Activated T-cell treated with anti-CD3 and anti-CD28 coated beads, Interleukin-2, amount 50 U/mL, for 24 hours (primary cell): ENCODE measurements around the gene KCNAB2.

ENCODE experiments used
- DNase-seq: peaks from one replicate; pipeline ENCODE4 v3.0.0-alpha.2; 2020
- H3K27ac Mint-ChIP-seq: 2 replicates; pipeline ENCODE4 v1.8.0; 2020; ENCODE audit warnings: mild to moderate bottlenecking, mixed read lengths
- H3K27me3 Mint-ChIP-seq: 2 replicates; pipeline ENCODE4 v1.8.0; 2020; ENCODE audit warnings: mixed read lengths
- H3K36me3 Mint-ChIP-seq: 2 replicates; pipeline ENCODE4 v1.8.0; 2020; ENCODE audit warnings: low read depth, mixed read lengths
- H3K4me1 Mint-ChIP-seq: 2 replicates; pipeline ENCODE4 v1.8.0; 2020; ENCODE audit warnings: low read depth, mixed read lengths
- H3K4me3 Mint-ChIP-seq: 2 replicates; pipeline ENCODE4 v1.8.0; 2020; ENCODE audit warnings: mild to moderate bottlenecking, moderate library complexity, mixed read lengths
- H3K9me3 Mint-ChIP-seq: 2 replicates; pipeline ENCODE4 v1.8.0; 2020; ENCODE audit warnings: mixed read lengths

The KCNAB2 gene

DNA sequence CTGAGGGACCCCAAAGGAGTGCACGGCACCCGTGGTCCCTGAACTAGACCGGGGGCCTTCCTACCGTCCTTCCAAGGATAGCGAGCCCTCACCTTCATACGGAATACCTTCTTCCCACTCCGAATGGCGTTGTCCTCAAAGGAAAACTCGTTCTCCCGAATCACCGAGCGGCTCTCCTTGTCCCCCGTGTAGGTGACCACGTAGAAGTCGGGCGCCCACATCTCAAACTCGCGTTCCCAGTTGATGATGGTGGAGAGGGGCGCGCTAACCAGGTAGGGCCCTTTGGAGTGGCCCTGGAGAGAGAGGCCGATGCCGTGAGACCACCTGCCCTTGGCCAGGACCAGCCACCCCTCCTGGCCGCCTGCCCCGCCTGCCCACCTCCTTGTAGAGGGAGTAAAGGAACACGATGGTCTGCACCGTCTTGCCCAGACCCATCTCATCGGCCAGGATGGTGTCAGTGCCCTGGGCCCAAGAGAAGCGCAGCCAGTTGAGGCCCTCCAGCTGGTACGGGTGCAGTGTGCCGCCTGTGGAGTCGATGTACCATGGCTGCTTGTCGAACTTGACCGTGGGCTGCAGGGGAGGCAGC is 96.4 kb downstream of the KCNAB2 start:
- Mint-ChIP-seq H3K36me3 (no peaks in the 10 kb centered on the region), H3K4me3 (no peak overlapping the region), H3K4me1 (no peaks in the 10 kb centered on the region), H3K27me3 (peaks cover 6% of the 10 kb centered on the region), H3K9me3 (no peaks in the 10 kb centered on the region), H3K27ac (no peak overlapping the region)
- no peak for DNase-seq

DNA sequence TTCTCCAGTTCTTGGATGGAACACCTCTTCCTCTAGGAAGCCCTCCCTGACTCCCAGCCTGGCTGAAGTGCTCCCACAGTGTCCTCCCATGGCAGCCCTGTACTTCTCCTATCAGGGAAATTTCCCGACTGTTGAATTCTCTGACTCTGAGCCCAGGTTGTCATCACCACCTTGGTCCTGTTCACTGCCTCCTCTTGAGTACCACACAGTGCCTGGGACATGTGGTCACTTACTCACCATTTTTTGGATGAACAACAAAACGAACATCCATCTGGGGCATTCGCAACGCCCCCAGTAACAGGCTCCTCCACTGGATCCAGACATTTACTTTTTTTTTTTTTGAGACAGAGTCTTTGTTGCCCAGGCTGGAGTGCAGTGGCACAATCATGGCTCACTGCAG is 97.0 kb downstream of the KCNAB2 start:
- H3K4me3 Mint-ChIP-seq: no peak overlapping the region
- DNase-seq: no peak
- H3K27me3 Mint-ChIP-seq: peaks cover 11% of the 10 kb centered on the region
- H3K27ac Mint-ChIP-seq: no peak overlapping the region
- no peaks in the 10 kb centered on the region for H3K9me3 Mint-ChIP-seq
- no peaks in the 10 kb centered on the region for H3K4me1 Mint-ChIP-seq
- no peaks in the 10 kb centered on the region for H3K36me3 Mint-ChIP-seq

DNA sequence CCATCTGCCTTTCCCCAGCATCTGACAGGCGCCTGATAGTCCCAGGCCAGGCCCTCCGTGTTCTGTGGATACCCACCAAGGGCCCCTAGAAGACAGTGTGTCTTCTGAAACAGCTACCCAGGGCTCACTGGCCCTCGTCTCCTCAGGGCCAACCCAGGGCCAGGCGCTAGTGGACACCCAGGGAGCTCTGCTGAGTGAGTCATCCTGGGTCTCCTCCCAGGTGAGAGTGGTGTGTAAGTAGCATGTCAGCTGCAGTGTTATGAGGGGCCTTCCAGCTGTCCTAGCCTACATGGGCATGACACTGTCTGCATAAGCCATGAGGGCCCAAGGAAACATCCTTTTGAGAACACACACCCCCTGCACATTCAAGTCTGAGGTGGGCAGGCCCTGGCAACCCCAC is 97.7 kb downstream of the KCNAB2 start:
- no peak for DNase-seq
- H3K4me1 Mint-ChIP-seq: peaks cover 4% of the 10 kb centered on the region
- peaks cover 16% of the 10 kb centered on the region for H3K27me3 Mint-ChIP-seq
- H3K4me3 Mint-ChIP-seq: no peak overlapping the region
- H3K27ac Mint-ChIP-seq: no peak overlapping the region
- H3K9me3 Mint-ChIP-seq: no peaks in the 10 kb centered on the region
- no peaks in the 10 kb centered on the region for H3K36me3 Mint-ChIP-seq

DNA sequence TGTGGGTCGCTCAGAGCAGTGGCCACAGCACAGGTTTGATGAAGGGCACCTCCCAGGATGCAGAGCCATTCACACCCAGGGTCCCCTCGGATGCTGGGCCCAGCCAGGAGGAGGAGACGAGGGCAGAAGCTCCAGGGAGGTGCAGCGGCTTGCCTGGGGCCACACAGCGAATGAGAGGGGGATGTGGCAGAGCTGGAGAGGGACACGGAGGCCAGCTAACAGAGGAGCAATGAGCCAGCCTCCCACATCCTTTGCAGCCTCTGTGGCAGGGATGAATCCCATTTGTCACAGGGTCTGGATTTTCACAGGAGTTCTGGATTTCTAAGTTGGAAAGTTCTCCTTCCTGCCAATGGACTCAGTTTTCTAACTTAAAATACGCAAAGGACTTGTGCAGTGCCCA is 98.5 kb downstream of the KCNAB2 start:
- H3K9me3 Mint-ChIP-seq: no peaks in the 10 kb centered on the region
- H3K4me1 Mint-ChIP-seq: peaks cover 7% of the 10 kb centered on the region
- no peak for DNase-seq
- peaks cover 18% of the 10 kb centered on the region for H3K27me3 Mint-ChIP-seq
- H3K27ac Mint-ChIP-seq: no peak overlapping the region
- H3K36me3 Mint-ChIP-seq: no peaks in the 10 kb centered on the region
- H3K4me3 Mint-ChIP-seq: no peak overlapping the region

DNA sequence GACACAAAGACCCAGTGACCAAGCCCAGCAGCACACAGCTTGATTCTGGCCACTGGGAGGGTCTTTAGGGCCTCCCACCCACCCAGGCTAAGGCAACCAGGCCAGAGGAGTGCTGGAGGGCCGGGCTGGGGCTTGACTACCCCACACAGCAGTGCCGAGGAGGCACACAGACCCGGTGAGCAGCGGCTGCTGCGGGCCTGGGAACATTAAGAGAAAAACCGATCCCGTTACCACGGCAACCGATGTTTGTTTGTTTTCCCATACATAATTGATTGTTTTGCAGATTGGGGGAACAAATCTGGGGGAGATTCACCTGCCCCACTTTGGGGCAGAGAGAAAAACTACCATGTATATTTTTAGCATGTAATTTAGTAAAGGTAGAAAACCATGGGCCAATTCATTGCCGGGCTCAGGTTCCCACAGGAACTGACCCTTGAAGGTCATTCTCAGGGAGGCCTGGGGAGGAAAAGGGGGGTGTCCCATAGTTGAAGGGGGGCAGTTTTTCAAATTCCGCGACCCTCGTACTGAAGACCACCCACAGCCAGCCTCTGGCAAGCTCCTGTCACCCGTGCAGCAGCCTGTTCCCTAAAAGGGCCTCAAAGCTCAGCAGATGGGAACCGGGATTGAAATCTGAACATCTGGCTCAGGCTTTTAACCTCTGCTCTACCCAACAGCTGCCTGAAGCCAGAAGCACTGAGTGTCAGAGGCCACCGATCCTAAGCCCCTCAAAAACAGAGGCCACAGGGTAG is 99.1 kb downstream of the KCNAB2 start:
- DNase-seq: no peak
- H3K27ac Mint-ChIP-seq: no peak overlapping the region
- peaks cover 18% of the 10 kb centered on the region for H3K27me3 Mint-ChIP-seq
- H3K4me3 Mint-ChIP-seq: no peak overlapping the region
- peaks cover 7% of the 10 kb centered on the region for H3K4me1 Mint-ChIP-seq
- H3K36me3 Mint-ChIP-seq: no peaks in the 10 kb centered on the region
- no peaks in the 10 kb centered on the region for H3K9me3 Mint-ChIP-seq

DNA sequence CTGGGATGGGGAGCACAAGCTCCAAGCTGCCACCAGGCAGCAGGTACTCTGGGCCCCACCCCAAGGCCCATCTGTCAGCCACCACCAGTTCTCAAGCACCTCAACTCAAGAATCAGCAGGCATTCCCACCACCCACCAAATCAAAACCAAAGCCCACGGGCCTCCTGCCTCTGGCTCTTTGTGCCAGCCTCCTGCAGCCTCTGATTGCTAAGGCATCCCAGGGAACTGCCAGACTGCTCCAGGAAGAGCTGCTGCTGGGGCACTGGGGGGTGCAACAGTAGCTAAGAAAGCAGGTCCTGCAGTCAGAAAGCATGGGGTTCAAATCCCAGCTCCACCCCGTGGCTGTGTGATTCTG is 99.7 kb downstream of the KCNAB2 start:
- no peak for DNase-seq

DNA sequence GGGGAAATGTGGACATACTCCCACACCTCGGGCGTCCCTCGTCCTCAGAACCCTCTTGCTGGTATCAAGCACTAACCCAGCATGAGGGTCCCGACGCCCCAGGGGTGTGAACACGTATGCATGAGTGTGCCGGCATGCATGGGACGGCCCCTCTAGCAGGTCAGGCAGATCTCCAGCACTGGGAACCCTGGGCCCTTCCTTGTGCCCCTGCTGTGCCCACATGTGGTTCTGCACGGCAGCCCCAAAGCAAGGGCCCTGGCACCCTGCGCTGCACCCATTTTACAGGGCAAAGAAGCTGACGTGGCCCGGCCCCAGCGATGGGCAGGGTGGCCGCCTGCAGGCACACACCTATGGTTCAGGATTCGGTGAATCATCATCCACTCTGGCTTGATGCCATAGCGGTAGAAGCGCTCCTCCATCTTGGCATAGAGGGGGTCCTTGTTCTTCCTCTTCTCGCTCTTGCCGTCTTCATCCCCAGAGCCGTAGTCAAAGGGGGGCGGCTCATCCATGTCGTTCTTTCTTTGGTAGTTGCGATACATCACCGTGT is 100.2 kb downstream of the KCNAB2 start:
- Mint-ChIP-seq H3K27me3 (peaks cover 18% of the 10 kb centered on the region), H3K4me1 (peaks cover 7% of the 10 kb centered on the region), H3K36me3 (no peaks in the 10 kb centered on the region), H3K9me3 (no peaks in the 10 kb centered on the region), H3K4me3 (no peak overlapping the region), H3K27ac (no peak overlapping the region)
- no peak for DNase-seq

More for the DNA sequence above, 99.7 kb downstream of the KCNAB2 start:
- Mint-ChIP-seq H3K27ac (no peak overlapping the region), H3K4me1 (peaks cover 7% of the 10 kb centered on the region), H3K36me3 (no peaks in the 10 kb centered on the region), H3K4me3 (no peak overlapping the region), H3K27me3 (peaks cover 18% of the 10 kb centered on the region), H3K9me3 (no peaks in the 10 kb centered on the region)

DNA sequence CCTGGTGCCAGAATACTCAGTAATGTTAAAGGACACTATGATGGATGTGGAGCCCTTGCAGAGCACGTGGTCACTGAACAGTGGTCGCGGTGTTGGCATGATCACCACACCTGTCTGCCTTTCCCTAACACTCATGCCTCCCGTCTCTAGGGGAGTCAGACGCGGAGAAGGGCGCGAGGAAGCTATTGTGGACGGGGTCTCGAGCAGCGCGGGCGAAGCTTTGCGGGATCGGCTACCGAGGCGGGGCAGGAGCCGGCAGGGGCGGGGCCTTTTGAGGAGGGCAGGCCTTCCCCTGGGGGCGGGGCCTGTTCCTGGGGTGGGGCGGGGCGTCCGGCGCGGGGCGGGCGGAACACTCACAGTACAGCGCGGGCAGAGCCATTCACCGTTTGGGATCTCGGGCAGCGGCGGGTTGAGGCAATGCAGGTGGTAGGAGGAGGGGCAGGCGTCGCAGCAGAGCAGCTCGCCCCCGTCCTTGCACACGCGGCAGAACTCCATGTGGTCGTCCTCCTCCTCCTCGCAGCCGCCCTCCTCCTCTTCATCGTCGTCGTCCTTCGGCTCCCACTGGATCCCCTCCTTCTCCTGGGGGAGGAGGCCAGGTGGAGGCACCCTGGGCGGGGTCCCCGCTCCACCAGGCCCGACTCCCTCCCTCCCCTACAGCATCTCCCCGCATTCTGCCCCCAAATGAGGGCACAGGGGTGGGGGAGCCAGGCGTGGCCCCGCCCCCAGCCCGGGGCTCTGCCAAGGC is 103.0 kb downstream of the KCNAB2 start:
- Mint-ChIP-seq H3K9me3 (no peaks in the 10 kb centered on the region), H3K27ac (no peak overlapping the region), H3K36me3 (no peaks in the 10 kb centered on the region), H3K4me3 (peak overlapping the region; percentile 43), H3K4me1 (peaks cover 7% of the 10 kb centered on the region), H3K27me3 (peaks cover 18% of the 10 kb centered on the region)
- DNase-seq: peak; percentile 83

DNA sequence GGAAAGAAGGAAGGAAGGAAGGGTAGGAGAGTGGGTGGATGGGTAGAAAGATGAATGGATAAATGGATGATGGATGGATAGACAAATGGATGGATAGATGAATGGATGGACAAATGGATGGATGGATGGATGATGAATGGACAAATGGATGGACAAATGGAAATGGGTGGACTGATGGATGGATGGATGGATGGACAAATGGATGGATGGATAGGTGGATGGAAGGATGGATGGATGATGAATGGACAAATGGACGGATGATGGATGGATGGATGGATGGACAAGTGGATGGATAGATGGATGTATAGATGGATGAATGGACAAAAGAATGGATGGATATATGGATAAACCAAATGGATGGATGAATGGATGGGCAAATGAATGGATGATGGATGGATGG is 103.9 kb downstream of the KCNAB2 start:
- Mint-ChIP-seq H3K27ac (no peak overlapping the region), H3K9me3 (no peaks in the 10 kb centered on the region), H3K4me3 (no peak overlapping the region), H3K36me3 (no peaks in the 10 kb centered on the region), H3K27me3 (peaks cover 18% of the 10 kb centered on the region), H3K4me1 (peaks cover 12% of the 10 kb centered on the region)
- no peak for DNase-seq

DNA sequence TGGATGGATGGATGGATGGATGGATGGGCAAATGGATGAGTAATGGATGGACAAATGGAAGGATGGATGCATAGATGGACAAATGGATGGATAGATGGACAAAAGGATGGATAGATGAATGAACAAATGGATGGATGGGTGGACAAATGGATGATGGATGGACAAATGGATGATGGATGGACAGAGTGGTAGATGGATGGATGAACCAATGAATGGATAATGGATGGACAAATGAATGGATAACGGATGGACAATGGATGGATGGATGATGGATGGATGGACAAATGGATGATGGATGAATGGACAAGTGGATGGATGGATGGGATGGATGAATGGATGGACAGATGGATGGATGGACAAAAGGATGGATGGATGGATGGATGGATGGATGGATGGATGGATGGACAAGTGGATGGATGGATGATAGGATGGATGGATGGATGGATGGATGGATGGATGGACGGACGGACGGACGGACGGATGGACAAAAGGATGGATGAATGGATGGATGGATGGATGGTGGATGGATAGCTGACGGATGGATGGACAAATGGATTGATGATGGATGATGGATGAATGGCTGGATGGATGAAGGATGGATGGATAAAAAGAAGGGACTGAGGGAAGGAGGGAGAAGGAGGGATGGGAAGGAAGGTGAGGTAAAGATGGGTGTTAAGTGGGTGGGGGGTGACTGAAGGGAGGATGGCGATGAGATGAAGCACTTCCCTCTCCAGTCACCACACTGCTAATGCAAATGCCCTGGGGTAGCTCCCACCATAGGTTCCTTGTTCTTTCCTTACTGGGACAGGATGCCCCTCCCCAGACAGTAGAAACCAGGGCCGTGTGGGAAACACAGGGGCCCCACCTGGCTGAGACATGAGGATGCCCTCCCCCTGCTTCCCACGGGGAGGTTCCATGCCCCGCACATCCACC is 104.6 kb downstream of the KCNAB2 start:
- Mint-ChIP-seq H3K27me3 (peaks cover 18% of the 10 kb centered on the region), H3K27ac (no peak overlapping the region), H3K4me3 (no peak overlapping the region), H3K9me3 (no peaks in the 10 kb centered on the region), H3K36me3 (no peaks in the 10 kb centered on the region), H3K4me1 (peaks cover 15% of the 10 kb centered on the region)
- no peak for DNase-seq
